H1 (cell line): ENCODE results near the gene ADNP. TPM values are rescaled to one million over a fixed set of nuclear protein-coding genes. Genes with fewer than 3 reads are reported as not detected.

ENCODE experiments used
- GABPA ChIP-seq: IDR thresholded peaks from 2 replicates; pipeline ENCODE4 v1.6.1; 2011; ENCODE audit warnings: mild to moderate bottlenecking, low read length, moderate library complexity, borderline replicate concordance; ENCODE audit not compliant: insufficient read depth
- POLR2A ChIP-seq, 2 experiments: IDR thresholded peaks; 1 replicate in 1 of 2; 2 replicates in 1 of 2; pipeline ENCODE4 v1.6.1; 2011; ENCODE audit warnings: low read depth in 2 of 2, low read length in 2 of 2, mild to moderate bottlenecking in 2 of 2; ENCODE audit errors: control extremely low read depth in 1 of 2
- polyA plus RNA-seq, 7 experiments: library from polyadenylated mRNA; depleted of rRNA in 3 of 7; stranded (reverse) in 5 of 7; unstranded in 2 of 7; fragments of >200 nt in 5 of 7; fragments of 200-250 nt in 2 of 7; gene quantifications; 1 replicate in 5 of 7; 2 replicates in 1 of 7; 4 replicates in 1 of 7; pipeline versions ENCODE4 v1.2.1 to v1.2.3, GENCODE V29; 2011 to 2013; ENCODE audit warnings: missing spikeins in 2 of 7, mixed read lengths in 2 of 7
- total RNA-seq: library from RNA; stranded (reverse); fragmentation: NEBNext Ultra II Directional; extraction: Animal tissue kit (Norgen Biotek cat#: 25700); gene quantifications from 2 replicates; pipeline ENCODE4 v1.2.1, GENCODE V29; 2021
- TF ChIP-seq, protein P1 (sequence below), 3 experiments: IDR thresholded peaks; 1 replicate in 2 of 3; 2 replicates in 1 of 3; pipeline versions ENCODE4 v1.5.1 to v1.6.1; 2011; ENCODE audit warnings: low read length in 3 of 3, mild to moderate bottlenecking in 3 of 3, inconsistent platforms in 2 of 3, low read depth in 1 of 3, moderate library complexity in 1 of 3; ENCODE audit not compliant: insufficient read depth in 1 of 3; ENCODE audit errors: control extremely low read depth in 1 of 3

Gene ADNP
- total and polyA plus RNA-seq, 2 of the 8 experiments (the other 6 are each of a cell fraction or from before 2014, with no cell fraction given) = 31.6 to 123 TPM

- no peak for TF ChIP-seq GABPA
- TF ChIP-seq POLR2A (IDR thresholded peaks at IDR 0.05; ENCODE audit: control extremely low read depth in 1 of 2, low read depth in 2 of 2, low read length in 2 of 2) = no peak
- TF ChIP-seq, protein P1, sequence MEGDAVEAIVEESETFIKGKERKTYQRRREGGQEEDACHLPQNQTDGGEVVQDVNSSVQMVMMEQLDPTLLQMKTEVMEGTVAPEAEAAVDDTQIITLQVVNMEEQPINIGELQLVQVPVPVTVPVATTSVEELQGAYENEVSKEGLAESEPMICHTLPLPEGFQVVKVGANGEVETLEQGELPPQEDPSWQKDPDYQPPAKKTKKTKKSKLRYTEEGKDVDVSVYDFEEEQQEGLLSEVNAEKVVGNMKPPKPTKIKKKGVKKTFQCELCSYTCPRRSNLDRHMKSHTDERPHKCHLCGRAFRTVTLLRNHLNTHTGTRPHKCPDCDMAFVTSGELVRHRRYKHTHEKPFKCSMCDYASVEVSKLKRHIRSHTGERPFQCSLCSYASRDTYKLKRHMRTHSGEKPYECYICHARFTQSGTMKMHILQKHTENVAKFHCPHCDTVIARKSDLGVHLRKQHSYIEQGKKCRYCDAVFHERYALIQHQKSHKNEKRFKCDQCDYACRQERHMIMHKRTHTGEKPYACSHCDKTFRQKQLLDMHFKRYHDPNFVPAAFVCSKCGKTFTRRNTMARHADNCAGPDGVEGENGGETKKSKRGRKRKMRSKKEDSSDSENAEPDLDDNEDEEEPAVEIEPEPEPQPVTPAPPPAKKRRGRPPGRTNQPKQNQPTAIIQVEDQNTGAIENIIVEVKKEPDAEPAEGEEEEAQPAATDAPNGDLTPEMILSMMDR (IDR thresholded peaks at IDR 0.05; ENCODE audit: control extremely low read depth in 1 of 3, insufficient read depth in 1 of 3, low read depth in 1 of 3, low read length in 3 of 3) = no peak
- TF ChIP-seq, all 59 proteins: peak for 0
Observed at GRCh38 chr20:50854506-50855249, 76.6 kb downstream of the ADNP start (continued).
